Activated CD8-positive, alpha-beta memory T cell treated with anti-CD3 and anti-CD28 coated beads, Interleukin-2, amount 50 U/mL, for 48 hours (primary cell): ENCODE data around the gene KIF13A.
"Not testable (repeated sequence)": the region's sequence is repeated elsewhere in the genome, so short reads cannot be mapped to it uniquely, and the experiment has no call there.

Experiments
- DNase-seq: peaks from one replicate; pipeline ENCODE4 v3.0.0-alpha.2; 2020

The KIF13A gene

DNA sequence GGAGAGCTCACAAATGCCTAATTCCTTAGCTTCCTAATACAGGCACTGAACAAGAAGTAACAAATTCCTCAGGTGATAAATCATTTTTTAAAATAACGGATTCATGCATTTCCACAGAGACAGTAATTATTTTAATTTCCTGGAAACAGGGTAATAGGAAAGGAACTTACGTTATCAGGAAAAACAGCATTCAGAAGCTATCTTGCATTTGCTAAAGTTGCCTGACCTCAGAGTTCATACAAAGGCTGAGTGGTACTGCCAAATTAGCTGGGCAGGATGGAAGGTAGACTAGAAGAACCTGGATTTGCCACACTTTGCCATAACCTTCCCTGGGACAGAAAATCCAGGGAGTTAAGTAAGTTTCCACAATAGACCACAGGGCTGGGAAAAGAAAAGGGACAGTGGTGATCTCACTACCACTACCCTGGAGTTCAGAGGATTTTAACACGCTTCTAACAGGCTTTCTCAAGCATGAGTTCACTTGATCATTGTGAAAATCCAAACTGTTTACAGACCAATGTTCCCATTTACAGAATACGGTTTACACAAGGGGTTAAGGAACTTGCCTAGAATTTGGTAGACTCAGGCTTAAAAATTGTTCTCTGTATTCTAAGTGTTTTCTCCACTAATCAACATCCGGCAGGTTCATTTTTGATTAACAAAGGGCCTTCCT lies 57.0 kb downstream of the KIF13A start:
- DNase-seq, result no peak

DNA sequence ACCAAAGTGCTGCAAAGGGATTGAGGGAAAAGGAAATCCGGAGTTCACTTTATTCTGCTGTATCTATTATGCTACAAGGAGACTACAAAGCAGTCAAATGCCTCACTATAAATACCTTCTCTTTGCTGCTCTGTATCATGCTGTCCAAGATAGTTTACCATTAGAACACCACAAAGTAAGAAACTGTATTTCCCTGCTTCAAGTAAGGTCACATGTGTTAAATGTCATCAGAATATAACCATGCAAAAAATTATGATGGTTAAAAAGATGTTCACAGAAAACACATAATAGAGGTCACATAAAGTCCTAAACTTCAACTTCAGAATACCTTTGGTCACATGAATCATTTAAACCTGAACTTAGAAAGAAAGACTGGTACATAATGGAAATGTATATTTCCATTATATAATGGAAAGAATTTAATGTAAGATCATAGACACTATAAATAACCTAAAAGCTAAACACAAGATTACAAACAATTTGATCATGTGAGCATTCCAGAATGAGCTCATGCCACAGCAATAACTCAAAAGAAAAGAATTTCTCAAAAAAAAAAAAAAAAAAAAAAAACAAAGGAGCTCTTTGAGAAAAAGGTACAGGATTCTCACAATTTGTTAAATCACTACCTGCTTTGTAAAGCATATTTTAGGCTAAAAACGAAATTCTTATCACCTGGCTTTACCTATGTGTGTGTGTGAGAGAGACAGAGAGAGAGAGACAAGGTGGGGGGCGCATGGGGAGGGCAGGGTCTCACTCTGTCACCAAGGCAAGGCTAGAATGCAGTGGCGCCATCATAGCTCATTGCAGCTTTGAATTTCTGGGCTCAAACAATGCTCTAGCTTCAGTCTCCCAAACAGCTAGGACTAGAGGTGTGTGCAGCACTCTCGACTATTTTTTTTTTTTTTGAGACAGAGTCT lies 58.7 kb downstream of the KIF13A start:
- DNase-seq, result no peak

DNA sequence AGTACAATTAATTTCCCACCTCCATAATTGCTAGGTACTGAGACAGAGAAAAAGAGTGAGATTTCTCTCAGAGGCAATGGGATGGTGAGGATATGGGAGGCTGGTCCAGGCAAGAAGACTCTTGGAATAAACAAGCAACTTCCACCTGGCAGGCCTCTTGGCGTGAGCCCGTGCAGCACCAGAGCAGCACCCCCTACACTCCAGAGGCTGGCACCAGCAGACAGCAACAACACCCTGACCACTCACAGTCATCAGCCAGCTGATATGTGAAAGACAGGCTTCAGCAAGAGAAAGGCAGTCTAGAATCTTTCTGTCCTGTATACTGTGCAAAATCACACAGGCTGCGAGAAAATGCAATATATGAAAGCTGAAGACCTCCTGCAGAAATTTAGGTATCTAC lies 59.7 kb downstream of the KIF13A start:
- no peak for DNase-seq

DNA sequence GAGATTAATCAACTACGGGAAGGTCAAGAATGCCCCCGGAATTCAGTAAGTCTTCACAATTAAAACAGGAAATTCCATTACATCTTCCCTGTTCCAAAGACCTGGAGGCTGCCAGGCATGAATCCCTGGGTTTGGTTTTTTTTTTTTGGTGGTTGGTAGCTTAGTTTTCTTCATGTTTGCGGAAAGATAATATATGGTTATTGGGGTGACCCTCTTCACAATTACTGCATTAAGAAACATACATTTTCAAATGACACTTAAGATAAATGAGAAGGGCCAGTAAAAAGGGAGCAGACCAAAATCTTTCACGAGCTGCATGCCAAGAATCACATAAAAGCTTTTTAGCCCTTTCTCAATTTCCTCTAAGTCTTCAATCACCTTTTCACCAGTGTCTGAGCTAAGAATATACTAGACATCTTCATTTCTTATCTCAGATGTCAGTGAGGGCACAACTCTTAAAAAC lies 64.0 kb downstream of the KIF13A start:
- DNase-seq, result no peak

DNA sequence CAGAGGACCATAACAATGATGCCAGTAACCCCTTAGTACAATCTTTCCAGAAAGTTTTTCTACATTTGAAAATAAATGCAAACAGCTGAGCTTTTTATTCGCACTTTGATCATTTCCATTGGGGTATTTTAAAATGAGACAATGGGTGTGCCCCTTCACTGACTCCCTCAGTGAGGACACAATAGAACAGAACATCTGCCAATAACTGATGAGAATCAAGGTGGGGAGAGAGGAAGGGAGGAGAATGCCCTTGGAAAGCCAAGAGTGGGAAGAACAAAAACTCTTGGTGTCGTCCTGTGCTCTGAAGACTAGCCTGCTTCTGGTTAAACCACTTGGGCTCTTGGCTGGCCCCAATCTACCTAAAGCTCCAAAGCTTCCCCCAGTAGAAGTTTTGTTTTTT lies 66.0 kb downstream of the KIF13A start:
- no peak for DNase-seq

DNA sequence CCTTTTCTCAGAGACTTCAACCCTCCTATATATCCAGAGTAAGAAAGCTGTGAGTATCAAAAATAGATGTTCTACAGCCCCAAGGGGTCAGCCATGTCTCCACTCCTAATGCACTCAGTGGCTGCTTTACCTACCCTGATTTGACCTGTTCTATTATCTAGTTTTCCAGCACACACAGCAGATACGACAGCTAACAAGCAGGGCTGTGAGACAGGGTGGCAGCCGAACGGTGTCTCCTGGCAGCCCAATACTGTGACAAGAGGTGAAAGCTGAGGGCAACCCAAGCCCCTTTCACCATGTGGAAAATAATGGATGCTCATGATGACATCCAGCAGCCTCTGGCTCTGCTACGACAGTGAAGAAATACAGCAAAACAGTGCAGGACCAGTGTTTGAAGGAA lies 67.9 kb downstream of the KIF13A start:
- DNase-seq, result no peak

DNA sequence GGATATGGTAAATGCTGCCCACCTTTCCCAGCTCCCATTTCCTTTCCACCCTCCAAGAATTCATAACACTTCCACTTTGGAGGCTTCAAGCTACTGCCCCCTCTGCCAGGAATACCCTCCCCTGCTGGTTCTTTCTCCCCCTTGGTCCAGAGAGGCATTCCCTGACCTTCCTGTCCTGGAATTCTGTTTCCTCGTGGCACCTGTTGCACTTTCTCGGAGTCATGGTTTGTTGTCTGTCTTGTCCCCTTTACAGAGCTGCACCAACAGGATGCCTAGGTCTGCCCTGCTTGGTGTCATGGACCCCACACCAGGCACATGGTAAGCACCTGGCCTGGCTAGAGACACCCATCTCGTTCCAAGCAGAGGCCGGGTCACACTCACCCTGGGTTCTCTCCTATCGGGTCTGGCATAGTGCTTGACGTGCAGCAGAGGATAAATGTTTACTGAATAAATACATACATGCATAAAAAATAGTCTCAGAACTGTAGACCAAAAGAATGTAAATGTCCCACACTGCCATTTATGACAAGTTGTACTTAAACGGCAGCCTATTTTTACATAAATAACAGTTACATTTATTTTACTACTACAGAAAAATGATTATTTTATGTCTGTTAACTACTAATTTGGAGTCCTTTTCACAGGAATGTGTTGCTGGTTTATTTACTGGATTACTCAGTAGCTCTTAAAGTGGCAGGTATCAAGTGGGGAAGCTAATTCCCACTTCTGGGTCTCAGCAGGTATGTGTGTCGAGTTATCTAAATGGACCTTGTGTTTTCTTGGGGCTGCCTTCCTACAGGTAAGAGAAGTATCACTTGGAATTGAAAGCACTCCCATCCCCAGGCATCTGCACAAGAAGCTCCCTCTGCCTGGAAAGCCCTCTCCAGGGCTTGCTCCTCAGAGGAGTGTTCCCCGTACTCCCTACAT lies 69.3 kb downstream of the KIF13A start:
- DNase-seq, result no peak

DNA sequence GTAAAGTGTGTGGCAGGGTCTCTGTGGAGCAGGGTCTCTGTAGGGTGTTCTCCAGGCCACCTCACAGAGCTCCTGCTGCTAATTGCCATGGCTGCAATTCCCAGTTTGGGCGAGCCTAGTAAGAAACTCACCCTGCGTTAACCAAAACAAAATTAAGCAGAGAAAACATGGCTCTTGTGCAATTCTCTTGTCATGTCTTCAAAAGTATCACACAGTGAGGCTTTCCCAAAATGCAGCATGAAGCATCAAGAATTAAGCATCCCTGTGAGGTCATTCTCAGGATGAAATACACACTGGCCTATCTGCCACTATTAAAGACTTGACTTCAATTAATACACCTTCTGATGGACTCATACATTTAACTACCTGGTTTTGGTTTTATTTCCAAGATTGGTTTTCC lies 72.8 kb downstream of the KIF13A start:
- no peak for DNase-seq

DNA sequence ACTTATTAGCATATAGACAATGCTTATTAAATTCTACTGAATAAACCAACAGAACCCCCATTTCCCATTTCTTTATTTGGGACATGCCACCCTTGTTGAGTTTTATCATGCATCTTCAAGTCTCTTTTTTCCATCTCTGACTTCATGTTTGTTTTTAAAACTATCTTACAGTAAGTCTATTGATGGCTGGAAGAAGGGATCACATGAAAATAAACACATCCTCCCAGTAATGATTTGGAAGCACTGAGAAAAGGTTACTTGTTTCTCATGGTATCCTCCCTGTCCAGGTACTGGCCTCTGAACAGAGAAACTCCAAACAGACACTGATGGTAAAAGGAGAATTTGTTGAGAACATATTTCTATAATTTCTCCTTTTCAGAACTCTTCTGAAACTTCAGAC lies 74.9 kb downstream of the KIF13A start:
- no peak for DNase-seq

DNA sequence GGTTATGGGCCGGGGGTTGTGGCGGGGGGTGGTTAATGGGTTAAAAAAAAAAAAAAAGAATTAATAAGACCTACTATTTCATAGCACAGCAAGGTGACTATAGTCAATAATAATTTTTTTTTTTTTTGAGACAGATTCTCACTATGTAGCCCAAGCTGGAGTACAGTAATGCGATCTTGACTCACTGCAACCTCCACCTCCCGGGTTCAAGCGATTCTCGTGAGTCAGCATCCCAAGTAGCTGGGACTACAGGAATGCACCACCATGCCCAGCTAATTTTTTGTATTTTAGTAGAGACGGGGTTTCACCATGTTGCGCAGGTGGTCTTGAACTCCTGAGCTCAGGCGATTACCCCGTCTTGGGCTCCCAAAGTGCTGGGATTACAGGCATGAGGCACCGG lies 75.8 kb downstream of the KIF13A start:
- DNase-seq, result not testable (repeated sequence)

DNA sequence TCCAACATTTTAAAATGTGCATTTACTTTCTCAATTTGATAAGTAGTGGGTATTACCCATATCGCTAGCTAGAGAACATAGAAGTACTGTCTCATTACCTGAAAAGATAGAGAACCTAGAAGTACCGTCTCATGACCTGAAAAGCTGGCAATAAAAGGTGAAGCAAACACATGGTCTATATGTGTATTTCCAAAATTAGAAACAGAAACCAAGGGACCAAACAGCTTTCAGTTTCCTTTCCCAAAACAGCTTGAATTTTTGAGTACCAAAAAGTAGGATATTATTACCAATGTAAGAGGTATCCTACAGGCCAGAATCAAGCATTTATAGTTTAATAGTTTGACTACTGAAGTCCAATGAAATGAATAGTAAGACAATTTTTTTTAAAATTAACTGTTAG lies 77.2 kb downstream of the KIF13A start:
- no peak for DNase-seq

DNA sequence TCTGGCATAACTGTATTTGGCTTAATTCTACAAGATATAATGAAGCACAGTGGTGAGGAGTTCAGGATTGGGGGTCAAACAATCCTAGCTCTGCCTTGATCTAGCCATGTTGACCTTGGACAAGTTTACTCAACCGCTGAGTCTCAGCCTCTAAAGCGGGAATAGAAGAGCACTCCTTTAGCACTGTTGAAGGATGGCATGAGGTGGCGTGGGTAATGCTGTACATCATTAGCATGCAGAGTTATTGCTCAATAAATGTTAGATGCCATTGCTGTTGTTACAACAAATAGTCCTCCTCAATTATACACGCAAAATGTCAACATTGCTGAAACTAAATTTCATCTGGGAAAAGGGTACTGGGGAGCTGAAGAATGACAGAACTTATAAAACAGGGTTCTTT lies 78.6 kb downstream of the KIF13A start:
- DNase-seq, result no peak

DNA sequence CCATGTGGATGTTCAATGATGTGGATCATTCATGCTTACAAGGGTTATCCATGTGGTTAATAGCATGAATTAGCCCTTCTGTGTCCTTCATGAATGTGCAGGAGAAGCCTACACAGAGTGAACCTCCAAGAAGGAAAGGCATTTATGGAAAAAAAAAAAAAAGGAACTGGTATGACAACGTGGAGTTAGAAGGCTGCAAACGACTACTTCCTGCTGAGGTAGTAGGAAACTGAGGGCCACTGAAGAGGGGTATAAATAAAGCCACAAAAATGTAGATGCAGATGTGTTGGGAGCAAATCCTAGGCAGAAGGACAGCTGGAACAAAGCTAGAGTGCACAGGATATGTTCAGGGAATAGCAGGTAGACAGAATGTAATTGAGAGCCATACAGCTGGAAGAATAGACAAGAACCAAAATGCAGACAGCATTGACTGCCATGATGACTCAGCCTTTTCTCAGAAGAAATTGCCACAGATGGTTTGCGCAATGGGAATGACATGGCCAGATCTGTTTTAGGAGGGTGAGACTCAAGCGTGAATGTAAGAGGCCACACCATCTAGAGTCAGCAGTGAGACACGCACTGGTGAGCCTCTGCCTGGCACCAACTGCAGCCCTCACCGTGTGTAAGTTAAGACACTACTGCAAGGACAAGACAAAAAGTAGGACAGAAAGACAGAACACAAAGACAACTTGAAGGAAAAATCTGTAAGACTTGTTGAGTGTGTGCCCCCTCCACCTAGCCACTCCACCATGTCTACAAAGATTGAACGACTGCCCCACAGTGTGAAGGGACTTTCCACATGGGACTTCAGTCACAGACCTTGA lies 79.8 kb downstream of the KIF13A start:
- DNase-seq, result no peak

DNA sequence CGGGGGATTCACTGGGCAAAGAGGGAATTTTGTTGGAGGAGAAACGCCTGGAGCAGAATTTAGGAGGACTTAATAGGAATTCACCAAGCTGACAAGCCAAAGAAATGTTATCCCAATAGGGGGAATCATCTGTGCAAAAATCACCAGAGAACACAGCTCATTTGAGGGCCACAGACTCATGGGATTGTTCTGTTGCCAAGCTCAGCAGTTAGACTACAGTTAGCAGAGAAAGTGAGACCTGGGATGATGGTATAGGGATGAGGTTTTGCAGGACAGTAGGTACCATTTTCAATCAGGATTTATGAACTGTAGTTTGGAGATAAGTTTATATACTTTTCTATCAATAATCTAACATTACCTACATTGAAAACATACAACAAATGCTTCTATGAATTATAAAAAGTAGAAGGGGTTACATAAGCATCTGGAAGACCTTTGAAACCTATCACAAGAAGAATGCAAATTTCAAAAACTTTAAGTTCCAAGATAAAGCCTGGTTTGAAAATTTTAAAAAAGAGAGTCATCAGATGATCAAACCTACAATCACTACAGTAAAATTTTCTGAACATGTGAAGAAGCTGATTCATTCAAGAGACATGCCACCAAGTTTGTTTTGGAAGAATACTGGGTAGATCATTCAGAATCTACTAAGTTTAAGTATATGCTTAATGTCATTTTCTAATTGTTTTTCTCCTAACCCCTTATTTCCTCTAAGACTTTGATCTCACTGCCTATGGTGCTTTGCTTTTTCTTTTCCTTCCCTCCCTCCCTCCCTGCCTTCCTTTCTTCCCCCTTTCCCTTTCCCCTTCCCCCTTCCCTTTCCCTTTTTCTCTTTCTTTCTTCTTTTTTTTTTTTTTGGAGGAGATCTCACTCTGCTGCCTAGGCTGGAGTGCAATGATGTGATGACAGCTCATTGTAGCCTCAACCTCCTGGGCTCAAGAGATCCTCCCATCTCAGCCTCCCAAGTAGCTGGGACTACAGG lies 81.5 kb downstream of the KIF13A start:
- DNase-seq, result no peak

DNA sequence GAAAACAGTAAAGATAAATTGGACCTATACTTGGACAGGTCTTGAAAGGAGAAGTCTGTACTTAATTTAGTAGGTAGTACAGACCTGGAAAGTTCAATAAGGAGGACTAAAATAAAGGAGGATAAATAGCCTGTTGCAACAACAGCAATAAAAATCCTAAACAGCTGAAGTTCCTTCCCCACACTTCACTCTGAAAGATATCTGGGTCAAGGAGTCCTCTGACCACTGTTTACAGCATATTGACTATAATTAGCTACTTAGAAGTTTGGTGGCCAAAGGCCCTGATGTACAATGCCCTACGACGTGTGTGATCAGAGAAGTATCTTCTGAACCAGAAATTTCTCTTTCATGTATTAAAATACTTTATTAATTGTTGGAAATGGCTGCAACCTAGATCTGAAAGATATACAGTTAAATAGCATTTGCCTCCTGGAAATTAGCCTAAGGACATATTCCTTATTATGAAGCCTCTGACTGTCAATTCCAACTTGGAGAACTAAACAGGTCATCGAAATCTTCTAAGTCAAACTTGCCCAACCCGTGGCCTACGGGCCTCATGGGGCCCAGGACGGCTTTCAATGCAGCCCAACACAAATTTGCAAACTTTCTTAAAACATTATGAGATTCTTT lies 82.8 kb downstream of the KIF13A start:
- DNase-seq, result no peak

DNA sequence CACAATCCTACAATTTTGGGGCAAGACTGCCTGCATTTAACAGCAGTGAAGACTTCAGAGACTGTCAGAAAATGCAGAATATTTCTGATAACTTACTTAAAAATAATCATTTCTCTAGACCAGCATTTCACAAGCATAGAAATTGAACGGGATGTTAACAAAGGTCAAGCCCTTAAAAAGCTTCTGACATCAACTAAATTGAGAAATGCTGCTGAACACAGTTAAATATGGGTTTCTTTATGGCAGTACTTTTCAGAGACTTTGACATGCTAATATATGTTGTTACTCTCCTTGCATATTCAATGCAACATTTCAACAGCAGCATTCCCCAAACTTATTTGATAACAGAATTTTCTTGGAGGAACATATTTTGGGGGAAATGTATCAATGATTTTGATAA lies 84.5 kb downstream of the KIF13A start:
- DNase-seq, result no peak

DNA sequence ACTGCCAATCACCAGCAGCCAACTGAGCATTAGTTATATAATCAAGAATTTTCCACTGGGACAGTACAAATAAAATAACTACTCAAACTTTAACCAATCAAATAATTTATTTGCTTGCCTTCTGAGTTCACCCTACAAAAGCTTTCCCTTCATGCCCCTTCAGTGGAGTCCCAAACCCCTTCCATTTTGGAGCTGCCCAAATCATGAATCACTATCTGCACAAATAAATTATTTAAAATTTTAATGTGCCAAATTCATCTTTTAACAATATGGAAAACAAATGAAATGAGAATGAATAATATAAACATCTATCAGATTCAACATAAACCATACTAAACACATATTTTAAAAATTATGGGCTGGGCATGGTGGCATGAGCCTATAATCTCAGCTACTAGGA lies 85.9 kb downstream of the KIF13A start:
- no peak for DNase-seq

DNA sequence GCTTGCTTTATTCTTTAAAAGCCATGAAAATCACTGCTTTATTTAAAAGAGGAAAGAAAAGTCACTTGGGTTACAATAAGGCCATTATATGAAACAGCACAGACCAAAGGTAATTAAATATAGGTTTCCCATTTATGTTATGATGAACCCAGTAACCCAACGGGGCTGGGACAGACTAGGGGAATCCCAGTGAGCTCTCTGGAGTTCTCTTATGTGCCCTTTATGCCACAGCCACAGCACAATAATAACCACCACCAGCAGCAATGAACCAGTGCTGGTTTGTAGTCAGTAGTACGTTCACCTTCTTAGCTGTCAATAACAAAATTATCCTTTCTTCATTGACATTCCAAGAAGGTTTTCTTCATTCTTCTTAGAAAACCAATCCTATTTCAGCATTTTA lies 87.4 kb downstream of the KIF13A start:
- DNase-seq, result no peak

DNA sequence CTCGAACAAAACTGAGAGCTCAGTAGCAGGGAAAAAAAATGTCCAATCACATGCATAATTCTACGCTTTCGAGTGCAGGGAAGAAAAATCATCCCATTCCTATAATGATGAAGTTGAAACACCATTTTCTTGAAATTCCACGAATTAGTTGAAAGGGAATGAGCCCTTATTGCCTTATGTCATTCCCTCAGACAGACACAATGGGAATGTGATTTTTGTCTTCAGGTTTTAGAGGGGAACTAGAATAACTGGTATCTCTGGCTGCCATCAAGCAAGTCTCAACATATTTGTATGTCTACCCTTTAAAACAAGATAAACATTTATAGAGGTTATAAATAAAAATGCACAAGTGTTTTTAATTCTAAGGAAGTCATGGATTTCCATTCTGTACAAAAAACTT lies 87.9 kb downstream of the KIF13A start:
- DNase-seq, result no peak

DNA sequence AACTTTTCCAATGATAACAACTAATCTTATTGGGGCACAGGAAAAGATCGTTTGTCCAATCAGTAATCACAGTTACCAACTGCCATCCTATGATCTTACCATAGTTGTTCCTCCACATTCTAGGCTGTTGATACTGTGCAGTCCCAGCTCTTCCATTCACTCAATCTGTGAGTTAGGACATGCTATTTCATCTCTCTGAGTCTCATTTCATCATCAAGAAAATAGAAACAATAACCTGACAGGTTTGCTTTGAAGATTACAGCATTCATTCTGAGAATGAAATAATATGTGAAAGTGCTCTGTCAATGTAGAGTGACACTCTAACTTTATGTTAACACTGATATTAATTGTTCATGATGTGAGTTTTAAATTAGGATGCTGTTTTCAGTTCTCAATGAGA lies 89.8 kb downstream of the KIF13A start:
- DNase-seq, result no peak

DNA sequence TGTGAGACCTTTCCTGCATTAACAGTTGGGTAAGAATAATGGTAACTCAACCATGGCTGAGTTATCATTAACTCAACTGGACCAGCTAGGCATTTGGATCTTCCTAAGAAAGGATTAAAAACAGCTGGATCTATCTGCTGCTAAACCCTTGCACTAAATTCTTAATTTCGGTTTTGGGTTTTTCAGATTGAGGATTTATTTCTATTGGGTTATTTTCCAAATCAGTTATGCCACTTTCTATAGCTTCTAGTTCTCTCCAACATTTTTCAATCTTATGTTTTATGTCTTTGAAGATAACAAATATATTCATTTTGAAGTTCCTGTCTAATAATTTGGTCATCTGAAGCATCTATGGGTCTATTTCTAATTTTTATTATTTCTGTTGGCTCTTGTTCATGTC lies 92.5 kb downstream of the KIF13A start:
- no peak for DNase-seq
